BLaER1 (cell line): ENCODE results near the gene PPP2R2C.

Experiments used
- H3K27ac ChIP-seq: shearing (Covaris generic); formaldehyde crosslinking; 2 replicates; pipeline ENCODE4 v1.8.1; 2022
- H3K27me3 ChIP-seq: shearing (Covaris generic); formaldehyde crosslinking; 2 replicates; pipeline ENCODE4 v1.8.1; 2022
- H3K36me3 ChIP-seq: shearing (Covaris generic); formaldehyde crosslinking; 2 replicates; pipeline ENCODE4 v1.8.1; 2022
- H3K4me1 ChIP-seq: shearing (Covaris generic); formaldehyde crosslinking; 2 replicates; pipeline ENCODE4 v1.8.1; 2022
- H3K4me2 ChIP-seq: shearing (Covaris generic); formaldehyde crosslinking; 2 replicates; pipeline ENCODE4 v1.8.1; 2022
- H3K4me3 ChIP-seq: shearing (Covaris generic); formaldehyde crosslinking; 2 replicates; pipeline ENCODE4 v1.8.1; 2022
- H3K9ac ChIP-seq: shearing (Covaris generic); formaldehyde crosslinking; 2 replicates; pipeline ENCODE4 v1.8.1; 2022
- H3K9me3 ChIP-seq: shearing (Covaris generic); formaldehyde crosslinking; 2 replicates; pipeline ENCODE4 v1.8.1; 2022
- H4K20me1 ChIP-seq: shearing (Covaris generic); formaldehyde crosslinking; 2 replicates; pipeline ENCODE4 v1.8.1; 2022
- Cebpa-rat ChIP-seq: shearing (Covaris generic); IDR thresholded peaks from 2 replicates; pipeline ENCODE4 v1.8.1; 2022

PPP2R2C gene

DNA sequence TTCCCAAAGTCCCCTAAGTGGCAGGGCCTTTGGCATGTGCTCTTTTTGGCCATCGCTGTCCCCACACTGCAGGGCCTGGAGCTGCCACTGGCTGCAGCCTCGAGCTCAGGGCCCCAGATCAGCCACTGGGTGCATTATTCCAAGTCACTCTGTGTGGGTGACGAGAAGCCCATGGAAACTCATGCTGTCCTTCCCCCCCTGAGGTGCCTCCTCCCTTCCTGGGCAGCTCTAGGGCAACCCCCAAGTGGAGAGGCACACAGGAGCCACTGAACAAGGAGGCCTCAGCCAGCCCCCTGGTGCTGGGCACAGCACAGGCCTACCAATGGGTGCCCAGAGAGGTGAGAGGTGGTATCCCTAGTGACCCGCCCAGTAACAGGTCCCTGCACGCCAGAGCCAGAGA lies 84.5 kb downstream of the PPP2R2C start:
- H3K9me3 ChIP-seq, result no peaks in the 10 kb centered on the region
- no peak overlapping the region for H3K4me3 ChIP-seq
- TF ChIP-seq Cebpa-rat, result no peak
- no peak overlapping the region for H3K27ac ChIP-seq
- no peak overlapping the region for H3K9ac ChIP-seq
- H3K36me3 ChIP-seq, result no peaks in the 10 kb centered on the region
- no peaks in the 10 kb centered on the region; the same call in 1 of the 2 replicates for H4K20me1 ChIP-seq
- peaks cover 6% of the 10 kb centered on the region; the same call in 1 of the 2 replicates for H3K27me3 ChIP-seq
- no peak overlapping the region for H3K4me2 ChIP-seq
- H3K4me1 ChIP-seq, result 0 out of 2 replicates have a peak, but pooled peaks cover under 1% of the 10 kb centered on the region

DNA sequence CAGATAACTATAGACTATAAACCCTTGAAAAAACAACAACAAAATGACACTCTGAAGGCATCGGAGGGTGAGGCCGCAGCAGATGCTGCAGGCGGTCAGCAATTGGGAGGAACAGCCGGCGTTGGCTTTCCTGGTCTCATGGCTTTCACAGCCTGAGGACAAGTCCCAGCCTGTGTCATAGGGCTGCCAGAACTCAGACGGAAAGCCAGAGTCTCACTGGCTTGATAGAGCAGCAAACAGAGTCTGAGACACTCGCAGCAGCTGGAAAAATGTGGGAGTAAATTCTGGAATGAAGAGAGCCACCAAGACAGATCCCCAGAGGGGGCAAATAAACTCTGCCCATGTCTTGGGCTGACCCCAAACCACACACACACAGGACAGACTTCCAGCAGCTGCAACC lies 86.3 kb downstream of the PPP2R2C start:
- Histone ChIP-seq H3K4me2 (no peak overlapping the region), H3K9ac (no peak overlapping the region), H3K36me3 (no peaks in the 10 kb centered on the region), H3K4me3 (no peak overlapping the region), H3K4me1 (no peaks in the 10 kb centered on the region), H3K27me3 (no peaks in the 10 kb centered on the region), H4K20me1 (no peaks in the 10 kb centered on the region), H3K27ac (no peak overlapping the region), H3K9me3 (no peaks in the 10 kb centered on the region)
- no peak for TF ChIP-seq Cebpa-rat

DNA sequence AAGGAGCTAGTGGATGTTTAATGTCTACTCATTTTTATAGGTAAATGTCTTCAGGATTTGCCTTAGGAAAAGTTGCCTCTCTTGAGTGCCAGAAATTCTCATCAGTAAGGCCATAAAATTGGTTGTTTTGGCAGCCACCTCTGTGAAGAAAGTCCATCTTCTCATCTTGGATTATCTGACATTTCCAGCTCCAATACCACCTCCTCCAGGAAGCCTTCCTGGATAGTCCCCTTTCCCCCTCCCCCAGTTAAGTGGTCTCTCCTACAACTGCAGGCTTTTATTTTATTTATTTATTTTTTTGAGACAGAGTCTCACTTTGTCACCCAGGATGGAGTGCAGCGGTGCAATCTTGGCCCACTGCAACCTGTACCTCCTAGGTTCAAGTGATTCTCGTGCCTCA lies 87.1 kb downstream of the PPP2R2C start:
- Histone ChIP-seq H4K20me1 (no peaks in the 10 kb centered on the region), H3K4me2 (no peak overlapping the region), H3K9me3 (no peaks in the 10 kb centered on the region), H3K27me3 (peaks cover under 1% of the 10 kb centered on the region; the same call in 1 of the 2 replicates), H3K36me3 (no peaks in the 10 kb centered on the region), H3K4me3 (no peak overlapping the region), H3K27ac (no peak overlapping the region), H3K4me1 (no peaks in the 10 kb centered on the region), H3K9ac (no peak overlapping the region)
- TF ChIP-seq Cebpa-rat, result no peak

DNA sequence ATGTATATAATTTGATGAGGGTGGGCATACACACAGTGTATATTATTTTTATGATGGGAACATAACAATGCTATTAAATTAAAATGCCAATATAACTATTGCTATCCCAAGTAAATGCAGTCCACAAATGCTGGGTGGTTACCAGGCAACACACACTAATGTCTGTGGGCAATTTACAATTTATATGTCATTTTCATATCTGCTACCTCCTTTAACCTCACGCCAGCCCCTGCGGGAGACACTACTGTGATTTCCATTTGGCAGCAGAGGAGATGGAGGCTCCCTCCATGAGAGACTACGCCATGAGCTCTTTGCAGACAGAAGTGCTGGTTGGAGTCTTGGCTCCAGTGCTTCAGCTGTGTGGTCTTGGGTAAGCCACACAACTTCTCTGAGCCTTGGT lies 87.9 kb downstream of the PPP2R2C start:
- Histone ChIP-seq H3K9me3 (no peaks in the 10 kb centered on the region), H3K4me1 (no peaks in the 10 kb centered on the region), H3K36me3 (no peaks in the 10 kb centered on the region), H4K20me1 (no peaks in the 10 kb centered on the region), H3K4me3 (no peak overlapping the region), H3K4me2 (no peak overlapping the region), H3K27me3 (peaks cover 5% of the 10 kb centered on the region; the same call in 1 of the 2 replicates), H3K9ac (no peak overlapping the region), H3K27ac (no peak overlapping the region)
- no peak for TF ChIP-seq Cebpa-rat

DNA sequence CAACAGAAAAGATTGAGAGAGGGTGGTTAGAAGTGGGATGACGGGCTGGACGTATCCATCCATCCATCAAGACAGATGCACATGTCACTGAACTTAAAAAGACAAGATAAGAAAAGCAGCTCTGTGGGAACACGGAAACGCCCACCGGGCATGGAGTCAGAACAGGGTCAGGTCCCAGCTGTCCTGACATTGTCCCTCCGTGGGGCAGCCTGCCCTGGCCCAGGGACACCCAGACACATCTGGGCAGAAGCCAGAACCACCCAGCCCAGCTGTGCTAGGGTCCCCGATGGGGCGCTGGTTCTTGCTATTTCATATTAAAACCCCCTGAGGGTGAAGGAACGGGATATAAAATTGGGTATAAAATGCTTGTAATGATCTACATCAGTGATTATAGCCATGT lies 88.5 kb downstream of the PPP2R2C start:
- TF ChIP-seq Cebpa-rat, result no peak

DNA sequence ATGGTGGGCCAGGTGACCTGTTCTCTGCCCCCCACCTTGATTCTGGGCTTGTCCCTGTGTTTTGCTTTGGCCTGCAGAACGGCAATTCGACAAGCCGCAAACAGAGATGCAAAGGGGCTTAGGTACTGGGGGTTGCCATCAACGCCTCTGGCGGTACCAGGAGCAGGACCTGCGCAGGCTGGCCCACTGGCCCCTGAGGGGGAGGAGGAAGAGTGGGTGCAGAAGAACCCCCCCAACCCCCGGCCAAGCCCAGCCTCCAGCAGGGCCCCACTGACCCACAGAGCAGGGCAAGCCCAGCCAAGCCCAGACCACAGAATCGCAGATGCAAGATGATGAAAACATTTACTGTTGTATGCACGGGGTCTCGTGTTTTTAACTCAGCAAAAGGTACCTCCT lies 89.4 kb downstream of the PPP2R2C start:
- H3K9ac ChIP-seq, result no peak overlapping the region
- no peaks in the 10 kb centered on the region for H3K36me3 ChIP-seq
- H4K20me1 ChIP-seq, result no peaks in the 10 kb centered on the region
- H3K4me2 ChIP-seq, result no peak overlapping the region
- no peaks in the 10 kb centered on the region for H3K9me3 ChIP-seq
- H3K4me1 ChIP-seq, result no peaks in the 10 kb centered on the region
- no peak overlapping the region for H3K4me3 ChIP-seq
- no peak overlapping the region for H3K27ac ChIP-seq
- peaks cover 5% of the 10 kb centered on the region; the same call in 1 of the 2 replicates for H3K27me3 ChIP-seq
- TF ChIP-seq Cebpa-rat, result no peak

More for the DNA sequence above, 88.5 kb downstream of the PPP2R2C start:
- Histone ChIP-seq H3K36me3 (no peaks in the 10 kb centered on the region), H3K27me3 (peaks cover 5% of the 10 kb centered on the region; the same call in 1 of the 2 replicates), H3K4me3 (no peak overlapping the region), H3K27ac (no peak overlapping the region), H3K4me1 (no peaks in the 10 kb centered on the region), H3K4me2 (no peak overlapping the region), H3K9ac (no peak overlapping the region), H4K20me1 (no peaks in the 10 kb centered on the region), H3K9me3 (no peaks in the 10 kb centered on the region)

DNA sequence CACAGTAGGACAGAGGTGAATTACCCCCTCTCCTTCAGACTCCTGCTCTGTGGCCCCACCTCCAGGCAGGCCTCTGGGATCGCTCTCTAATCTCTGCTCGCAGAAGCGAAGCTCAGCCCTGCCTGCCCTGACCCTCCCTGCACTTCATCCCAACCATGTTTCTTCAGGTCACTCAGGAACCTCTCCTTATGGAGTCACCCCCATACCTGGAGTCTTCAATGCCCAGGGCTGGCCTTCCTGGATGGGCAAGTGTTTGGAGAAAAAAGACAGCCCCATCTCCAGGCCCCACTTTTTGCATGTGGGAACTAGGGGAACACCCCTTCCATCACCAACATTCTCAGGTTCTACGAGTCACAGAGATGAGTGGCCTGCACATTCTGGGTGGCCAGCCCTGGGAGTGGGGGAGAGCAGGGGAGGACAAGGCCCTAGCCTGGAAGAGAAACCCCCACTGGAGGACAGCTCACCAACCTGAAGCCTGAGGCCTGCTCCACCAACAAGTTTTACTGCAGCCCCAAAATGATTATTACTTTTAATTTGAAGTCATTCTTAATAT lies 90.8 kb downstream of the PPP2R2C start:
- Histone ChIP-seq H3K4me1 (no peaks in the 10 kb centered on the region), H3K27ac (no peak overlapping the region), H3K4me3 (no peak overlapping the region), H3K36me3 (no peaks in the 10 kb centered on the region), H3K4me2 (no peak overlapping the region), H4K20me1 (no peaks in the 10 kb centered on the region), H3K9me3 (no peaks in the 10 kb centered on the region), H3K27me3 (peaks cover 5% of the 10 kb centered on the region; the same call in 1 of the 2 replicates), H3K9ac (no peak overlapping the region)
- TF ChIP-seq Cebpa-rat, result no peak

DNA sequence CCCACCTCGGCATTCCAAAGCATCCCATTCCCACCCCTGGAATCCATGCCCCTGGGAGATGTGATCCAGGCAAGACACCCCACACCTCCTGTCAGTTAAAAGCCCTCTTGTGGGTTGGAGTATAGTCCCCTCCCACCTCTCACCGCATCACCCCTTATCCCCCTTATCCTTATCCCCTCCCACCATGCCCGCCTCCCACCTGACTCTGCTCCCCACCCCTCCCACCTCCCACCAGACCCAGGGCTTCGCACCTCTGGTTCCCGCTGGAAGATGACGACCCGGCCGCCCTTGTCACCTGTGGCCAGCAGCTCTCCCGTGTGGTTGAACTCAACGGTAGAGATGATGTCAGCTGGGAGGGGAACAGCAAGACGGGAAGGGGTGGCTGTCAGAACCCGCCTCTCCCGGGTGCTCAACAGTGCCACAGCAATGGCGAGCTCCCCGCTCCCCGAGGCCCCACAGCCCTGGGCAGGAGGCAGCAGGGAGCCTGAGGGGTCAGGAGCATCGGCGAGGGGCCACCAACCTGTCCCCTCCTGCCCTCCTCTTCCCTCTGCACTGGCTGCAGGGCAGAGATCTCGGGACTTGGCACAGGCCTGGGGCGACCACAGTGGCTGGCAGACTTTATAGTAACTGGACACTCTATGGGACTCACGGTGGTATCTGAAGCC lies 91.5 kb downstream of the PPP2R2C start:
- TF ChIP-seq Cebpa-rat, result no peak
- Histone ChIP-seq H3K27ac (no peak overlapping the region), H3K4me3 (no peak overlapping the region), H3K4me2 (no peak overlapping the region), H4K20me1 (no peaks in the 10 kb centered on the region), H3K9me3 (no peaks in the 10 kb centered on the region), H3K9ac (no peak overlapping the region), H3K27me3 (peaks cover 5% of the 10 kb centered on the region; the same call in 1 of the 2 replicates), H3K36me3 (no peaks in the 10 kb centered on the region), H3K4me1 (no peaks in the 10 kb centered on the region)

DNA sequence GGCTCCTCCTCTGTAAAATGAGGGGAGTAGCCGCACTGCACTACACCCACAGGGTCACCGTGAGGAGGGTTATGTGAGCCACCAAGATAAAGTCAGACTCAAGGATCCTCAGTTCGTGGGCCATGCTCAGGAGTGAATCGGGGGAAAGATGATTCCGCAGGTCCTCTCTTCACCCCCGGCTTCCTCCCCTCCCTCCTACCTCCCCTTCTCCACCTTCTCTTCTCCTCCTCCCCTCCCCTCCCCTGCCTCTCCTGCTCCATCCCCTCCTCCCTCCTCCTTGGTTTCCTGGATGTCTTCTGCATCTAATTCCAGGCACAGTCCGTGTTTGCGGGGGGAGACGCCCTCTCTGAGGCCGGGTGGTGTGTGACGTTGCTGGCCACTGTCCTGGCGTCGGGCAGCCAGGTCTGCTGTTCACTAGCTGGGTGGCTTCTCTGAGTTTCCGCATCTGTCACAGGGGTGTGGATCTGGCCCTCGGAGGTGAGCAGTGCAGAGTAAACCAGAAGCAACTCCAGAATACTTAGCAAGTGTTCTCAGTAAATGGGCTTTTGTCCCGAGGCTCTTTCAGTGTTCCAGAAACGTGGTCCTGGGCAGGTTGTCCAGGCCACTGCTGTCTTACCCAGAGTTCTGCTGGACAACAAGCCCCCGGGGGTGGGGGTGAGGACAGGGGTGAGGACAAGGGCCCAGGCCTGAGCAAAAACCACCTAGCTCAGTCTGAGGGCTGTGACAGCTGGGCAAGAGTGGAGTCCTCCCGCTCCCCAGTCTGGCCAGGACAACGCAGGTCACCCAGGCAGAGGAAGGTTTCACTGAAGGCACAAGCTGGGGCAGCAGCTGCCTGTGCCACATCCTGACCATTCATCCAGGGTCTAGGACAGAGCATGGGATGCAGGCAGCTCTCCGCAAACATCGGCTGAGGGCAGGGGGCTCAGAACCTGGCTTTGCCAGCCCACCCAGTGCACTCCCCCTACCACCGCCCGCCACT lies 92.4 kb downstream of the PPP2R2C start:
- Histone ChIP-seq H3K36me3 (no peaks in the 10 kb centered on the region), H3K9me3 (no peaks in the 10 kb centered on the region), H3K27ac (no peak overlapping the region), H3K4me1 (no peaks in the 10 kb centered on the region), H3K4me3 (no peak overlapping the region), H3K4me2 (no peak overlapping the region; the same call in 1 of the 2 replicates), H3K9ac (no peak overlapping the region), H4K20me1 (no peaks in the 10 kb centered on the region), H3K27me3 (peaks cover 5% of the 10 kb centered on the region; the same call in 1 of the 2 replicates)
- no peak for TF ChIP-seq Cebpa-rat
